Measurements from ENCODE around the gene BCAS4.
"Not testable (repeated sequence)": the region's sequence is repeated elsewhere in the genome, so short reads cannot be mapped to it uniquely, and the experiment has no call there.

Gene BCAS4, protein sequence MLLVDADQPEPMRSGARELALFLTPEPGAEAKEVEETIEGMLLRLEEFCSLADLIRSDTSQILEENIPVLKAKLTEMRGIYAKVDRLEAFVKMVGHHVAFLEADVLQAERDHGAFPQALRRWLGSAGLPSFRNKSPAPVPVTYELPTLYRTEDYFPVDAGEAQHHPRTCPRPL

DNA sequence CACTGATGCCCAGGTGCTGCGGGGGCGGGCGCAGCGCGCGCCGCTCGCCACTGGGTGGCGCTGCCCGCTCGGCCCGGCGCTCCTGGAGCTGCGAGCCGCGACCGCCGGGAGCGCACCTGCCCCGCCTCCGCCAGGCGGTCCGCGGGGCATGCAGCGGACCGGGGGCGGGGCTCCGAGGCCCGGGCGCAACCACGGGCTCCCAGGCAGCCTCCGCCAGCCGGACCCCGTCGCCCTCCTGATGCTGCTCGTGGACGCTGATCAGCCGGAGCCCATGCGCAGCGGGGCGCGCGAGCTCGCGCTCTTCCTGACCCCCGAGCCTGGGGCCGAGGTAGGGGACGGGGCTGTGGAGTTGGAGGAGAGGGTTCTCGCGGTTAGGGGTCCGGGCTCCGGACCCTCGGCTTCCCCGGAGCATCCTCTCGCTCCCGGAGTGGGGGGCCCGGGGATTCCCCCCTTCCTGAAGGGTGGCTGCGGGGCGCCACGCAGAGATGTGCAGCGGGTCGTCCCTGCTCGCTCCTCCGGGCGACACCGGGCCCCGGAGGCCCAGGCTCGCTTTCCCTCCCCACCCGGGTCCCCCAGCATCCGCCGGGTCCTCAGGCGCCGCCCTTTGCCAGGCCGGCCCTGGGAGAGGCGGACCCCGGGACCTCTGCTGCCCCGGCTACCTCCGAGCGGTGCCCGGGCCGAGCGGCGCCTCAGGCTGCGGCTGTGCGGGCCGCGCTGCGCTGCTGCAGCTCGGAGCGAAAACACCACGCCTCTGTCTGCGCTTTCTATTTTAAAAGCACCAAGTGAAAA, at the start of gene BCAS4:
TSS of gene BCAS4 (plus strand) at position 216 of the 789 bp plus-strand sequence. CDS start at position 239, 23 bp downstream.
- DNase-seq = peak; percentile 88

DNA sequence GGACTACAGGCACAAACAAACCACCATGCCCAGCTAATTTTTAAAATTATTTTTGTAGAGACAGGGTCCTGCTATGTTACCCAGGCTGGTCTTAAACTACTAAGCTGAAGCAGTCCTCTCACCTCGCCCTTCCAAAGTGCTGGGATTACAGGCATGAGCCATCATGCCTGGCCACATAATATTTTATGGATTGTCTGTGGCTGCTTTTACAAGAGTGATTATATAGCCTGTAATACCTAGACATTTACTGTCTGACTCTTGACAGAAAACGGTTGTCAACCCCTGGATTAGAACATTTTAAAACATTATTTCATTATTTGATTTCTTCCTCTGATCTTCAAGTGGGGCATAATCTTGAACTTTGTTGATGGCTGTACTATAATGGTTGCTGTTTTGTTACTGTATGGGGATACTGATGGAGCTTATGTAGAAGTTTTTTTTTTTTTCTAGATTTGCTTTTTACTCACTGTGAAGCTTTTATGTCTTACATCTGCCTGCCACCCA, 49.2 kb upstream of the BCAS4 start:
- no peak for DNase-seq

DNA sequence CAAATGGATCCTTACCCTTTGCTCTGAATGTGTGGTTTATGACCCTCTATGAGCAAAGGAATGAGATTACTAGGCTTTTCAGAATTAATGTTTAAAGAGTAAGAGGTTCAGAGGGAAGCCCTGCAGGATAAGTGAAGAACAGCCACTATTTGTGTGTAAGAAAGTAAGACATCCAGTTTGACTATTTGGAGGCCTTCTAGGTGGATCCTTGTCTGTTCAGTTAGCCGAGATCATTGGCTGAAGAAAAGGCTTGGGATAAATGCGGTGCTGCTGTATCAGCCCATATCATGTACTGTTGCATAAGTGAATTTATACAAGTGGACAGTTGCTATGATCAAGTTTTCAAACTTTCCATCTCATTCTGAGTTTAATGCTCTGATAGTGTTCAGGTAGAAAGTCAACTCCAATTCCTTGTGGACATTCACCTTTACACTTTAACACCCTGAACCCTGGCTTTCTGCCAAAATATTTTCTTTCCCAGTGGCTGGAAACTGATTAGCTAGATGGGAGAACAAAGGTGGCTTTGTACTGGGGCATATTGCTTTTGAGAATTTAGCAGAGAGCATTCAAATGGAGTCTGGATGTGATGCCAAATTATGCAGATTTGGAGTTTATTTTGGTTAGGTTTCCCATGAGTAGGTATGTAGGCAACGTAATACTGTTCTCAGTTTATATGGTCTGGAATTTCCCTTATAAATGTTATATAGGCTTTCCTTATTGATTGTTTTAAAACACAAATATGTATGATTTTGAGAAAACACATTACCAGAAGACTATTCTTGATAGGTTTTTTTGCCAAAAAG, 48.5 kb upstream of the BCAS4 start:
- peak; percentile 23 for DNase-seq

DNA sequence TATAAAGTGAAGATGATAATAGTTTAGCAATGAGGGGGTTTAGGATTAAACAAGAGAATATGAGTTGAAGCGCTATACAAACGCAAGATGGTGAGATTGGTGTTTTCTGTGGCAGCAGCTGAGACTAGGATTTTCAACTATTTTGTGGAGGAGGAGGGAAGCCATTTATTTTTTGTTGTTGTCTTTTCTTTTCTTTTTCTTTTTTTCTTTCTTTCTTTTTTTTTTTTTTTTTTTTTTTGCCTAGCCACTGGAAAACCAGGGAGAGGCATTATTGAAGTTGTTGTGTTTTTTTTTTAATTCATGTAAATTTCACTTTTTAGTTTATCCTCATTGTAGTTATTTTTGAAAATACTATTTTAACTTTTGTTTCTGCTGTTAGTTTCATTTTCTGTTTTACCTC, 47.6 kb upstream of the BCAS4 start:
- no peak for DNase-seq

DNA sequence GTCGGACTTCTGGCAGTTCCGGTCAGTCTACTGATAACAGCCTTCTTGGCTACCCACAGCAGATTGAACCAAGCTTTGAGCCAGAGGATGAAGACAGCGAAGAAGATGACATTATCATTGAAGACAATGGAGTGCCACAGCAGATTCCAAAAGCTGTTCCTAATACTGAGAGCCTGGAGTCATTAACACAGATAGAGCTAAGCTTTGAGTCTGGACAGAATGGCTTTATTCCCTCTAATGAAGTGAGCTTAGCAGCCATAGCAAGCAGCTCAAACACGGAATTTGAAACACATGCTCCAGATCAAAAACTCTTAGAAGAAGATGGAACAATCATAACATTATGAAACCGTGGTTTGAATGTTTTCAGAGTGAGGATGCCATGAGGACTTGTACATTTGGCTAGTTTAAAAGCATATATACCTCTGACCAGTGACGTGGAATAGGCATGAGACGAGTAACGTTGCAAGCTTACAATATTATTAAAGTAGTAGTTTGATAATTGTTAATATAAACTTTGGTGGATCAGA, 44.7 kb upstream of the BCAS4 start:
- DNase-seq = no peak

DNA sequence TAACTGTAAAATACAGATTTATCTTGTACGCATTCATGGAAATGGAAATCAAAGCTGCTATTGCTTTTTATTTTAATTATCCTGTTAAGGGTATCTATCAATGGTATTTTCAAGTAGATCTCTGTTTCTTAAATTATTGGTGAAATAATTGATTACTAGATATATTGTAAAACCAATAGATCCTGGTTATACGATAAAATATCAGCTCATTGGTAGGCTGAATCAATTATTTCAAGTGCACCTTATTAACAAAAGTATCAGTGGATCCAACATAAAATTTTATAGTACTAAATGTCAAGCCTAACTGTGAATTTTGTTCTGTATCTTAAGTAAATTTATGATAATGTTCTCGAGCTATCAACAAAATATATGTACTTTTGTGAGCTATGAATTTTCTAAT, 41.7 kb upstream of the BCAS4 start:
- no peak for DNase-seq

DNA sequence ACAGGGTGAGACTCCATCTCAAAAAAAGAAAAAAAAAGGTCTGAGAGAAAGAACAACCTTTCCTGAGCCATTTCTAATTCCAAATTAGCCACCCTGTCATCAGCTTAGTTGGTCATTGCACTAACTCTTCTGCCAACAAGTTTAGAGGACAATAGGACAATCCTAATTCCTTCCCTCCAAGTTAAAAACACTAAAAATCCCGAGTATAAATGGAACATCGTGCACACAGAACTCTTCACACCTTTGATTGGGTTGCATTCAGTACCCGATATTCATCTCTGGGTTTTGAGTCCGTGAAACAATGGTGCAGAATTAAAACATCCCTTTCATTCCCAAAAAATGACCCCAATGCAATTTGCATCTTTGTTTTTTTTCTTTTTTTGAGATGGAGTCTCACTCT, 40.4 kb upstream of the BCAS4 start:
- DNase-seq = no peak

DNA sequence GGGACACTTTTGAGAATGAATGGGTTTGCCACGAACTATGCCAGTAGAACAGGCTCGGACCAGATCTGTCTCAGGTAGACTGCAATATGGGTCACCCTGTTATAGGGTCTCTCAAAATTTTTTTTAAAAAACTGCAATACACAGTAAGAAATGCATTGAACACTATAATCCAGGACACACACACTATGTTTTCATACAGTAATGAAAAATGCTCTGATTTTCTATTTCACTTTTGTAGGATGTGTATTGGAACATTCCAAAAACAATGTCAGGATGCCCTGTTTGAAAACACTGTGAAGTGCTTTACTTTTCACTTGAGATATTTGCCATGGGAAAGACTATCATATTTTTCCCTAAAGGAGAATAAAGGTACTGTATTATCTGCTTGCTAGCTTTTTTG, 38.4 kb upstream of the BCAS4 start:
- no peak for DNase-seq

DNA sequence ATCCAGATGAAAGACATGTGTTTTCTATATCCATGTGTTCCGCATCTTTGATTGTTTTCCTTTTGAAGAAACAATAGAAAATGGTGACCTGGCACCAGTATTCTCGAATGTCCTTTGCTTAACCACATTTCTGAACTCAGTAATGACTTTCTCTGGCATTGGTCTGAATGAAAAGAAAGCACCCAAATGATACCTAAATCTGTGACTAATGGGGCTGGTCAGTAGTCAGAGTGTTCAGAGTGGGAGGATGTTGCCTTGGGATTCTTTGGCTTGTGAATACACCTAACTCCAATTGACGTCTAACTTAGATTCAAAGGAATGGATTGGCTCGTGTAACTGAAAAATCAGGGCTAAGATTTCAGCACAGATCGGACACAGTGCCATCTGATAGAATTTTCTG, 36.4 kb upstream of the BCAS4 start:
- DNase-seq = no peak

DNA sequence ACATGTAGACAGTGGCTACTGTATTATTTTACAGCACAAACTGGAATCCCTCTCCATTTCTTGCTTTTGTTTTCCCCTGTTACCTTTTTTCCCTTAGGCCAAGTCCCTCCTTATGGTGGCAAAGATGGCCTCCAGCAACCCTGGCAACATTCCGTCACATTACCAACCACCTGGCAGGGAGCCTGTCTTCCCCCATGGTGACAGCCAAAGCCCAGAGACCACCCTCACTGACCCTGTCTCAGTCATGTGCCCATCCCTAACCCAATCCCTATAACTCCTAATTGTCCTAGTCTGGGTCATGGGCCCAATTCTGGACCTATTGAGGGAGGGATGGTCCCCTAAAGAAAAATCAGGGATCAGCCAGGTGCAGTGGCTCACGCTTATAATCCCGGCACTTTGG, 35.9 kb upstream of the BCAS4 start:
- DNase-seq = no peak

DNA sequence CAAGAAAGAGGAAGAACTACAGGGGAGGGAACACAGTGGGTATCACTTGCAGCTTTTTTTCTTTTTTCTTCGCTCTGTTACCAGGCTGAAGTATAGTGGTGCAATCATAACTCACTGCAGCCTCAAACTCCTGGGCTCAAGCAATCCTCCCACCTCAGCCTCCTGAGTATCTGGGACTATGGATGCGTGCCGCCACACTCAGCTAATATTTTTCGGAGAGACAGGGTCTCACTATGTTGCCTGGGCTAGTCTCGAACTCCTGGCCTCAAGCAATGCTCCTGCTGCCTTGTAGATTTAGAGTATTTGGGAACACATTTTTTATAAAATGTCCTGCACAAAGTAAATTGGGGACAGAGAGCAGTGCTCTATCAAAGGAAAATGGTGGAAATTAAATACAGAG, 35.2 kb upstream of the BCAS4 start:
- DNase-seq = no peak

DNA sequence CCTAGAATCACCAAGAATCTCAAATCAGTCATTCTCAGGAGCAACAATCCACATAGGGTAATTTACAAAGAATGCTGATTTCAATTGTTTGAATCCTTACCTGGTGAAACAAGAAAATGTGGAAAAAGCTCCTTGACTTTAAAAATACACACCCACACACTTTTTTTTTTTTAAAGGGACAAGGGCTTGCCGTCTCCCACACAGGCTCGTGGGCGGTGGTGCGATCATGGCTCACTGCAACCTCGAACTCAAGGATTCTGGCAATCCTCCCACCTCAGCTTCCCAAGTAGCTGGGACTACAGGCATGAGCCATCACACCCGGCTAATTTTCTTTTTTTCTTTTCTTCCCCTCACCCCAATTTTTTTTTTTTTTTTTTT, 32.8 kb upstream of the BCAS4 start:
- no peak for DNase-seq

DNA sequence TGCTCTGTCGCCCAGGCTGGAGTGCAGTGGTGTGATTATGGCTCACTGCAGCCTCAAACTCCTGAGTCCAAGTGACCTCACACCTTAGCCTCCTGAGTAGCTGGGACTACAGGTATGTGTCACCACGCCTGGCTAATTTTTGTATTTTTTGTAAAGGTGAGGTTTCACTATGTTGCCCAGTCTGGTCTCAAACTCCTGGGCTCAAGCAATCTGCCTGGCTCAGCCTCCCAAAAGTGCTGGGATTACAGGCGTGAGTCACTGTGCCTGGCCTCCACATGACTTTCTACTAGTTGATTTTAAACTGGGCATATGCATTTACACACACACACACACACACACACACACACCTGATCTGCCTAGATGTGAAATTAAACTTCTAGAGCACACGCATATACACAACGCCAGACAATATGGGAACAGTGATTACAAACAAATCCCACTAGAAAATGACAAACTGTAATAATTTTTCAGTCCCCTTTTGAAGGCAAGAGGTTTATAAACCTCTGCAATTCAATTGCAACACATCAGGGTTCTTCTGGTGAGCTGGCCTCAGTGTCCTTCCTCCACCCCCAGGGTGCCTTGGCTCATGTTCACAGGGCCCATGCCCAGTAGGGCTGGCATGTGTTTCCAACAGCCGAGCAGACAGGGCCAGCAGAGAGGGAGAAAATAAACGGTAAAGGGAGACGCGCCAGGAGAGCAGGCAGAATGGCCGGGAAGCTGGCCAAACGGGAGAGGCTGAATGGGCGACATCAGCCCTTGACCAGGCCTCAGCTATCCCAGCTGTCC, 32.2 kb upstream of the BCAS4 start:
- DNase-seq = no peak

DNA sequence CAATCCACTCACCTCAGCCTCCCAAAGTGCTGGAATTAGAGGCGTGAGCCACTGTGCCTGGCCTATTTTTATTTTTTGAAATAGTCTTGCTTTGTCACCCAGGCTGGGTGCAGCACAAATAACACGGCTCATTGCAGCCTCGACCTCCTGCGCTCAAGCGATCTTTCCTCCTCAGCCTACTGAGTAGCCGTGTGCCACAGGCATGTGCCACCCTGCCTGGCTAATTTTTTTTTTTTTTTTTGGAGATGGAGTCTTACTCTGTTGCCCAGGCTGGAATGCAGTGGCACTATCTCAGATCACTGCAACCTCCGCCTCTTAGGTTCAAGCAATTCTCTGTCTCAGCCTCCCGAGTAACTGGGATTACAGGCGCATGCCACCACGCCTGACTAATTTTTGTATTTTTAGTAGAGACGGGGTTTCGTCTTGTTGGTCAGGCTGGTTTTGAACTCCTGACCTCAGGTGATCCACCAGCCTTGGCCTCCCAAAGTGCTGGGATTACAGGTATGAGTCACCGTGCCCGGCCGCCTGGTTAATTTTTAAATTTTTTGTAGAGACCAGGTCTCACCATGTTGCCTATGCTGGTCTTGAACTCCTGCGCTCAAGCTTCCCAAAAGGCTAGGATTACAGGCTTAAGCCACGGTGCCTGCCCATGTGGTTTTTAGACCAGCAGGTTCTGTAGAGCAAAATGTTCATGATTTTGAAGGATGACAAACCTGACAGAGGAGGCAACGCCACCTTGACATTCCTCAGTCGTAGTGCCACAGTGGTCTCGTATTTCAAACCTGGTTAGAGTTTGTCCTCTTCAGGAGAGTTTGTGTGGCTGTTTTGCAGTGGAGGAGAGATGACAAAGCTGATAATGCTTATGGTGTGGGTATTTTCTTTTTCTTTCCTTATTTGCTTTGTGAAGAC, 31.1 kb upstream of the BCAS4 start:
- not testable (repeated sequence) for DNase-seq

DNA sequence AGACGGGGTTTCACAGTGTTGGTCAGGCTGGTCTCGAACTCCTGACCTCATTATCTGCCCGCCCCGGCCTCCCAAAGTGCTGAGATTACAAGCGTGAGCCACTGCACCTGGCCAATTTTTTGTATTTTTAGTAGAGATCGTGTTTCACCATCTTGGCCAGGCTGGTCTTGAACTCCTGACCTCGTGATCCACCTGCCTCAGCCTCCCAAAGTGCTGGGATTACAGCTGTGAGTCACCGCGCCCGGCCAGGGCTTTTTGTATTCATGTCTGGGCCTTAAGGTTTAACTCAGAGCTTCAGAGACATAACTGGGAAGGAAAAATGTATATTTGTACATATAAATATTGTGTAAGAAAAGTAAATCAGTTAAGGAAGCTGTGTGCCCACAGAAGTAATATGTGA, 29.6 kb upstream of the BCAS4 start:
- not testable (repeated sequence) for DNase-seq

DNA sequence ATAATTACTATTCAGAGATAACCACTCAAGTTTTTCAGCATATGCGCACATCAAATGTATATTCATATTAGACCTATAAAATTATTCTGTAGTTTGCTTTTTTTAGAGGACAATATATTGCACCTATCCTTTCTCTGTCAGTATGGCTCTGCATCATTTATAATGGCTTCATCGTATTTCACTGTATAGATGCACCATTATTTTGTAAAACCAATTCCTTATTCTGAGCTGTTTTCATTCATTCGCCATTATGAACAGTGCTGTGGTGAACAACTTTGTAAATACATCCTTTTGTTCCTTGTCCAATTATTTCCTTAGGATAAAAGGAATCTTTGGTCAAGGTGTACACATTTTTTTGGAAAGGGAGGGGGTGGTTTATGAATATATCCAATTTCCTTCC, 29.2 kb upstream of the BCAS4 start:
- no peak for DNase-seq

DNA sequence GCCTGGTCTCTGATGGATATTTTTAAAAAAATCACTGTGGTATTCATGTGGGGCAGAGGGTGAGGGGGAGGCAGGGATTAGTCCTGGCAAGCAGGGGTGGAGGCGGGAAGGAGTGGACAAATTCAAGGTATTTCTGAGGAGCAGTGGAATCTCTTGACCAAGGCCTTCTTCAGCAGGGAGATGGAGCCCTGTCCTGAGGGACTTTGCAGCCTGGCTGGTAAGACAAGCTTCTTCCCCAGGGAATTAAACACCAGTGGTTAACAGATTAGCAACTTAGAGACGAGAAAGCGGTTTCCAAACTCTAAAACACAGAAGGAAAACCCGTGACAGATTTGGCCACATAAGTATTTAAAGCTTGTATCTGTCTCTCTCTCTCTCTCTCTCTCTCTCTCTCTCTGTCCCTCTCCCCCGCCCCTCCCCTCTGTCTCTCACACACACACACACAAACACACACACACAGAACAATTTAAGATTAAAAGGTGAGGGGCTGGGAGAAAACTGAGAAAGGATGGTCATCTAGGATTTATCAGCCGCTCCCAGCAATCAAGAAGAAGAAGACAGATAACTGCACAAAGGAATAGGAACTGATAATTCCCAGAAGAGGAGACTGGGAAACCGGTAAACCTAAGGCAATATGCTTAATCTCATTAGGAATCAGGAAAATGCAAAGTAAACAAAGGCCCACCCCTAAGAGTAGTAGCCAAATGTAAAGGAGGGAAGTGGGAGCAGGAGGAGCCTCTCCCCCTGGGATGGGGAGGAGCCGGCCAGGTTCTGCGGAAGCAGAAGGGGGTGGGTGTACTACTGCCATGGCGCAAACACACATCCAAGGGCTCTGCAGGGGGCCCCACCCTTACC, 27.7 kb upstream of the BCAS4 start:
- DNase-seq = not testable (repeated sequence)

DNA sequence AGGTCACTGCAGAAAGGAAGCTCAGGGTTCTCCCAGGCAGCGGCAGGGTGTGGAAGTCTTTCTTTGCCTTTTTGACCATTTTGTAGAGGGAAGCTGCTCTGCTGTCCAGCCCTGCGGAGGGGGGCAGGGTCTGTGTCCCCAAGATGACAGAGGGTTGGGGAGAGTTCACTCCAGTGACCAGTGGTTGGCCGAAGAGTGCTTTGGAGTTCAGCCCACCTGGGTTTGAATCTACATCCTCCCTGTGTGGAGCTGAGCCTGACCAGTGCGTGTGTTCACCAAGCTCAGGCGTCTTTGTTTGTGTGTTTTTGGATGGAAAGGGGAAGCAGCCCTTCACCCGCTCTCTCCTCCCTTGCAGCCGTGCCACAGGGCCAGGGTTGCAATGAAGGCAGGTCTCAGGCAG, 25.9 kb upstream of the BCAS4 start:
- not testable (repeated sequence) for DNase-seq

DNA sequence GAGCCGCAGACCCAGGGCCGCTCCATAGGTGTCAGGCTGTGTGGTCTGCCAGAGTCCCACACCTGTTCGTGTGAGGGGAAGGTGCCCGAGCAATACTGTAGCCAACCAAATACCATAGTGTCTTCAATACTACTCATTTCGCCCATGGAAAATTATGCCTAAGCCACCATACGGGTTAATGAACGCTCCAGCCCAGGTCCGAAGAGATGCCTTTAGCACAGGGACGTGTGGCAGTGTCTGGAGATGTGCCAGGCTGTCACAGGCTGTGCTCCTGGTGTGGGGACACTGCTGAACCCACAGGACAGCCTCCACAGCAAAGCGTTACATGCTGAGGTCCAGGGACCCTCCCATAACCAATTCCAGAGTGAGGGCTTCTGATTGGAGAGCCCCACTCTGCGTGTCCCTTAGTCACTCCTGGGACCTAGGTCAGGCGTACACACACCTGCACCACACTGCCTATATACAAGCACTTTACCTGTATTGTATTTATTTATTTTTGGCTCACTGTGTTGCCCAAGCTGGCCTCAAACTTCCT, 25.2 kb upstream of the BCAS4 start:
- DNase-seq = not testable (repeated sequence)

DNA sequence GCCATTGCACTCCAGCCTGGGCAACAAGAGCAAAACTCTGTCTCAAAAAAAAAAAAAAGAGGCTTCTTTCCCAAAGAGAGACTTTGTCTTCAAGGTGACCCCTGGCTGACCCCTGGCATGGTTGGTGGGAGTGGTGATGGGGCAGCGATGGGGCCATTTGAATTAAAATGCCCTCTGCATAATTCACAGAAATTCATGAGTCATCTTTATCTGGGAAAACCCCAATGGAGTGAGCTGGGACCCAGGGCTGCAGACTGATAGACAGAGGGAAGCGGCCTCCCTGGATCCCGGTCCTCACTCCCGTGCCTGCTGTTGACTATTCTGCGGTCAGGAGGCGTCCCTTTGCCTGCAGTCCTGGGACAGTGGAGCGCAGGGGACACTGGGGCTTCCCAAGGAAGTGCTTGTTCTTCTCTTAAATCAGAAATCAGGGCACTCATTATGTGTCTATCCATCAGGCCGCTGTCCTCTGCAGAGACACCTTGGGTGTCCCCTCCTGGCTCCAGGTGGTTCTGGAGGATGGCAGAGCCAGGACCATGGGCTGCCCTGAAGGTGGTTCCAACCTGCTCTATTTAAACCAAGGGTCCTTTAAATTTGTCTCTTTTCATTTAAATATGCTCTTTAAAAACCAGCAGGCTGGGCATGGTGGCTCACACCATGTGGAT, 23.3 kb upstream of the BCAS4 start:
- not testable (repeated sequence) for DNase-seq
